HepG2 (cell line): ENCODE results near the gene SRP68. TPM values are rescaled to one million over a fixed set of nuclear protein-coding genes. Genes with fewer than 3 reads are reported as not detected.
"Not testable (repeated sequence)": the region's sequence is repeated elsewhere in the genome, so short reads cannot be mapped to it uniquely, and the experiment has no call there.

Experiments
- ATAC-seq: fragments of 200-7000 bp; cut with Tn5 transposase; 3 replicates; pipeline ENCODE4 v1.9.1; 2020; ENCODE audit warnings: mild to moderate bottlenecking, moderate library complexity
- BruUV-seq: library from RNA; stranded (reverse); fragments of 400-500 nt; replicated peaks from 2 replicates; lab custom pipeline; 2021; lab: Mats Ljungman, UMichigan
- CTCF ChIA-PET: fragments of 300-600 bp; formaldehyde crosslinking; extraction: SDS; loops from one replicate; lab custom pipeline; 2021; ENCODE audit warnings: low total read pairs, inconsistent platforms, low intra/inter-chr PET ratio; lab: Yijun Ruan, JAX
- POLR2A ChIA-PET: fragments of 350-600 bp; sonication (Branson Sonifier 250); formaldehyde crosslinking; loops from one replicate; lab custom pipeline; 2020; ENCODE audit warnings: antibody characterized with exemption, inconsistent platforms; lab: Yijun Ruan, JAX
- DNase-seq: peaks from one replicate; pipeline ENCODE4 v3.0.0-alpha.2; 2015; ENCODE audit warnings: low spot score
- FAIRE-seq: peaks from 3 replicates; lab custom pipeline; 2011; peaks lifted over from hg19 to GRCh38; lab: Jason Lieb, UNC
- H2AFZ ChIP-seq: one replicate; pipeline ENCODE4 v1.6.1; 2011; ENCODE audit warnings: low read length, inconsistent platforms
- H3K27ac ChIP-seq: fragments of 300-600 bp; 3 replicates; pipeline ENCODE4 v1.8.0; 2011; ENCODE audit warnings: mixed run types, mild to moderate bottlenecking, mixed read lengths, low read length, inconsistent platforms; ENCODE audit not compliant: insufficient read depth; ENCODE audit errors: extremely low read length
- H3K27me3 ChIP-seq, 2 experiments: fragments of 200-600 bp in 1 of 2; 2 replicates in 1 of 2; 3 replicates in 1 of 2; pipeline versions ENCODE4 v1.6.0 to v1.8.0; 2011; ENCODE audit warnings: low read length in 2 of 2, mild to moderate bottlenecking in 2 of 2, moderate library complexity in 2 of 2, inconsistent platforms in 1 of 2; ENCODE audit not compliant: insufficient read depth in 2 of 2, control insufficient read depth in 1 of 2
- H3K36me3 ChIP-seq, 2 experiments: fragments of 200-600 bp in 1 of 2; replicated peaks in 1 of 2; 2 replicates in 1 of 2; 3 replicates in 1 of 2; pipeline versions ENCODE4 v1.5.1 to v1.8.0; 2011; ENCODE audit warnings: low read length in 2 of 2, inconsistent platforms in 1 of 2; ENCODE audit not compliant: insufficient read depth in 2 of 2, control insufficient read depth in 1 of 2
- H3K4me1 ChIP-seq: 2 replicates; pipeline ENCODE4 v1.5.1; 2012; ENCODE audit warnings: low read length, inconsistent platforms; ENCODE audit not compliant: insufficient read depth
- H3K4me2 ChIP-seq: 2 replicates; pipeline ENCODE4 v1.6.0; 2011; ENCODE audit warnings: low read depth, low read length, inconsistent platforms
- H3K4me3 ChIP-seq, 3 experiments: fragments of 200-600 bp in 1 of 3; sonication (generic), shearing (Covaris generic) in 1 of 3; replicated peaks in 1 of 3; 2 replicates each; pipeline ENCODE4 v1.5.1; 2011 to 2016; ENCODE audit warnings: low read length in 3 of 3, inconsistent platforms in 2 of 3, low read depth in 2 of 3, mild to moderate bottlenecking in 2 of 3, control low read depth in 1 of 3, mixed read lengths in 1 of 3; ENCODE audit not compliant: insufficient read depth in 1 of 3
- H3K79me2 ChIP-seq: one replicate; pipeline ENCODE4 v1.6.1; 2011; ENCODE audit warnings: low read length, inconsistent platforms; ENCODE audit not compliant: insufficient read depth
- H3K9ac ChIP-seq: 2 replicates; pipeline ENCODE4 v1.6.0; 2011; ENCODE audit warnings: mild to moderate bottlenecking, low read depth, low read length, inconsistent platforms; ENCODE audit not compliant: insufficient read depth
- H3K9me3 ChIP-seq: 2 replicates; pipeline ENCODE4 v1.5.1; 2012; ENCODE audit warnings: mild to moderate bottlenecking, low read length
- H4K20me1 ChIP-seq: 2 replicates; pipeline ENCODE4 v1.6.0; 2011; ENCODE audit warnings: inconsistent platforms, mild to moderate bottlenecking, low read length, moderate library complexity; ENCODE audit not compliant: insufficient read depth
- ATF7 ChIP-seq, 2 experiments: fragments of 450-650 bp in 1 of 2; sonication (generic) in 1 of 2; formaldehyde crosslinking in 1 of 2; IDR thresholded peaks; 2 replicates each; pipeline versions ENCODE4 v1.4.0 to v1.6.1; 2016 to 2020; ENCODE audit warnings: antibody characterized with exemption in 1 of 2, mild to moderate bottlenecking in 1 of 2, missing genetic modification reagents in 1 of 2
- CEBPB ChIP-seq: IDR thresholded peaks from 2 replicates; pipeline ENCODE4 v1.6.1; 2011; ENCODE audit warnings: low read depth, low read length, improper control_type of control experiment, borderline replicate concordance
- CEBPG ChIP-seq: IDR thresholded peaks from 2 replicates; pipeline ENCODE4 v1.6.1; 2016
- PAF1 ChIP-seq: IDR thresholded peaks from 2 replicates; pipeline ENCODE4 v1.6.1; 2016; ENCODE audit warnings: missing genetic modification reagents, missing compliant biosample characterization
- ZNF281 ChIP-seq: sonication (generic); formaldehyde crosslinking; IDR thresholded peaks from 2 replicates; pipeline ENCODE4 v1.4.0; 2020; ENCODE audit warnings: missing genetic modification reagents, borderline replicate concordance
- ZNF460 ChIP-seq: sonication (generic); formaldehyde crosslinking; IDR thresholded peaks from 2 replicates; pipeline ENCODE4 v1.5.1; 2020; ENCODE audit warnings: missing genetic modification reagents, mild to moderate bottlenecking, borderline replicate concordance
- ZNF609 ChIP-seq: sonication (generic); formaldehyde crosslinking; IDR thresholded peaks from 2 replicates; pipeline ENCODE4 v1.4.0; 2020; ENCODE audit warnings: mild to moderate bottlenecking, missing genetic modification reagents, borderline replicate concordance
- WGBS: methylation state at CpG from one replicate; pipeline ENCODE4 v1.1.6; 2017; ENCODE audit warnings: low lambda C conversion rate; 5-methylcytosine and 5-hydroxymethylcytosine counted together
- in situ Hi-C: cut with HindIII; loops from 2 replicates; pipeline ENCODE4 v1.10.0; 2017; ENCODE audit warnings: low pct_unique_long_range_greater_than_20kb; ENCODE audit not compliant: extremely low pct_ligation_motif_present
- intact Hi-C: fragments of 100-400 bp; cut with micrococcal nuclease; formaldehyde crosslinking; loops from one replicate; pipeline ENCODE4 v1.10.0; 2022; ENCODE audit not compliant: unreplicated experiment
- polyA plus RNA-seq, 8 experiments: library from polyadenylated mRNA; depleted of rRNA in 3 of 8; stranded (reverse) in 7 of 8; unstranded in 1 of 8; fragments of >200 nt; fragmentation: Illumina TruSeq in 4 of 8; extraction: Trizol in 4 of 8; gene quantifications; 2 replicates each; pipeline versions ENCODE4 v1.2.1 to v1.2.3, GENCODE V29; 2011 to 2016; ENCODE audit warnings: low read depth in 4 of 8, missing spikeins in 1 of 8, mixed read lengths in 1 of 8; ENCODE audit not compliant: insufficient read depth in 1 of 8
- total RNA-seq, 5 experiments: library from RNA; depleted of rRNA; stranded (reverse); fragments of >200 nt; fragmentation: Illumina TruSeq; extraction: Trizol; gene quantifications; 2 replicates each; pipeline ENCODE4 v1.2.3, GENCODE V29; 2016; ENCODE audit warnings: low read depth in 1 of 5
- TF ChIP-seq, protein P1 (sequence below): sonication (generic); formaldehyde crosslinking; IDR thresholded peaks from 2 replicates; pipeline ENCODE4 v1.8.0; 2023; ENCODE audit warnings: mild to moderate bottlenecking, missing genetic modification reagents

The SRP68 gene
- total and polyA plus RNA-seq, 2 of the 13 experiments (the other 11 are each of a cell fraction or from before 2014, with no cell fraction given): 39.8 to 74.3 TPM

GRCh38 chr17:76078370-76078769 lies 6.1 kb upstream of the SRP68 start:
- peaks cover 24 to 57% of the 10 kb centered on the region in 2 experiments; a peak in 4 of 5 replicates for H3K27me3 ChIP-seq
- H4K20me1 ChIP-seq; ATAC-seq; H3K9ac ChIP-seq; BruUV-seq; H3K9me3 ChIP-seq; H2AFZ ChIP-seq; in situ Hi-C loops; FAIRE-seq; H3K27ac ChIP-seq; H3K4me3 ChIP-seq; DNase-seq; H3K4me2 ChIP-seq; H3K79me2 ChIP-seq; CTCF ChIA-PET; H3K36me3 ChIP-seq; TF ChIP-seq ATF7 (IDR thresholded peaks at IDR 0.05): not testable (repeated sequence)
- peak; percentile 56; the same call in 1 of the 2 replicates for TF ChIP-seq CEBPG (CRISPR knock-in tag)
- TF ChIP-seq ZNF609: 0 out of 2 replicates have a peak, but pooled peaks have one; percentile 19
- TF ChIP-seq, protein P1, sequence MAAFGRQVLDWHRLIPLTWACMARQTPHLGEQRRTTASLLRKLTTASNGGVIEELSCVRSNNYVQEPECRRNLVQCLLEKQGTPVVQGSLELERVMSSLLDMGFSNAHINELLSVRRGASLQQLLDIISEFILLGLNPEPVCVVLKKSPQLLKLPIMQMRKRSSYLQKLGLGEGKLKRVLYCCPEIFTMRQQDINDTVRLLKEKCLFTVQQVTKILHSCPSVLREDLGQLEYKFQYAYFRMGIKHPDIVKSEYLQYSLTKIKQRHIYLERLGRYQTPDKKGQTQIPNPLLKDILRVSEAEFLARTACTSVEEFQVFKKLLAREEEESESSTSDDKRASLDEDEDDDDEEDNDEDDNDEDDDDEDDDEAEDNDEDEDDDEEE (CRISPR knock-in tag): 0 out of 2 replicates have a peak, but pooled peaks have one; percentile 21
- TF ChIP-seq ZNF281: 0 out of 2 replicates have a peak, but pooled peaks have one; percentile 6
- TF ChIP-seq CEBPB: peak; percentile 75
- peak; percentile 52; the same call in 1 of the 2 replicates for TF ChIP-seq ZNF460 (CRISPR knock-in tag)
- TF ChIP-seq PAF1: peak; percentile 48; the same call in 1 of the 2 replicates
- TF ChIP-seq ATF7 (CRISPR knock-in tag; IDR thresholded peaks at IDR 0.05): peak; percentile 20; the same call in 1 of the 2 replicates
- WGBS: 6% methylated on average over 5 of the region's 5 CpGs
- peaks cover 36% of the 10 kb centered on the region for H3K4me1 ChIP-seq
- intact Hi-C loops: loop anchor here (2.0 kb wide), 1 partner anchor 24 kb away; the partner anchor contains the start of gene EXOC7
- POLR2A ChIA-PET: interaction anchor here (1.0 kb wide), 1 partner anchor 46 kb away, joined by 5 read pairs; no protein-coding TSS in a partner anchor
